HepG2 (cell line): Measurements from ENCODE around the gene DDRGK1. TPM values are rescaled to one million over a fixed set of nuclear protein-coding genes. Genes with fewer than 3 reads are reported as not detected.
A peak's percentile ranks its signal among the peaks of the same experiment; 100 is the strongest.

Experiments used
- GMEB1 ChIP-seq: sonication (generic); formaldehyde crosslinking; IDR thresholded peaks from 2 replicates; pipeline ENCODE4 v1.5.1; 2020; ENCODE audit warnings: missing genetic modification reagents, mild to moderate bottlenecking, borderline replicate concordance
- JDP2 ChIP-seq: sonication (generic); formaldehyde crosslinking; IDR thresholded peaks from 2 replicates; pipeline ENCODE4 v1.8.1; 2022; ENCODE audit warnings: missing genetic modification reagents, borderline replicate concordance
- KDM2A ChIP-seq: sonication (generic); formaldehyde crosslinking; IDR thresholded peaks from 2 replicates; pipeline ENCODE4 v1.4.0; 2020; ENCODE audit warnings: low read depth, missing genetic modification reagents, borderline replicate concordance
- KLF12 ChIP-seq: sonication (generic); formaldehyde crosslinking; IDR thresholded peaks from 2 replicates; pipeline ENCODE4 v1.4.0; 2020; ENCODE audit warnings: missing genetic modification reagents, borderline replicate concordance
- MAFG ChIP-seq: sonication (generic); formaldehyde crosslinking; IDR thresholded peaks from 2 replicates; pipeline ENCODE4 v1.5.1; 2020; ENCODE audit warnings: mild to moderate bottlenecking, missing genetic modification reagents
- TBX2 ChIP-seq: sonication (generic); formaldehyde crosslinking; IDR thresholded peaks from 2 replicates; pipeline ENCODE4 v1.5.0; 2020; ENCODE audit warnings: missing genetic modification reagents, mild to moderate bottlenecking, borderline replicate concordance
- ZBTB2 ChIP-seq: sonication (generic); formaldehyde crosslinking; IDR thresholded peaks from 2 replicates; pipeline ENCODE4 v1.8.0; 2022; ENCODE audit warnings: low read depth, missing genetic modification reagents
- ZNF407 ChIP-seq: sonication (generic); formaldehyde crosslinking; IDR thresholded peaks from one replicate; pipeline ENCODE4 v1.5.1; 2020; ENCODE audit warnings: mild to moderate bottlenecking, missing genetic modification reagents; ENCODE audit errors: not compliant biosample characterization
- polyA plus RNA-seq, 8 experiments: library from polyadenylated mRNA; depleted of rRNA in 3 of 8; stranded (reverse) in 7 of 8; unstranded in 1 of 8; fragments of >200 nt; fragmentation: Illumina TruSeq in 4 of 8; extraction: Trizol in 4 of 8; gene quantifications; 2 replicates each; pipeline versions ENCODE4 v1.2.1 to v1.2.3, GENCODE V29; 2011 to 2016; ENCODE audit warnings: low read depth in 4 of 8, missing spikeins in 1 of 8, mixed read lengths in 1 of 8; ENCODE audit not compliant: insufficient read depth in 1 of 8
- total RNA-seq, 5 experiments: library from RNA; depleted of rRNA; stranded (reverse); fragments of >200 nt; fragmentation: Illumina TruSeq; extraction: Trizol; gene quantifications; 2 replicates each; pipeline ENCODE4 v1.2.3, GENCODE V29; 2016; ENCODE audit warnings: low read depth in 1 of 5
- TF ChIP-seq, protein P1 (sequence below): sonication (generic); formaldehyde crosslinking; IDR thresholded peaks from 2 replicates; pipeline ENCODE4; 2020; ENCODE audit warnings: missing genetic modification reagents, mild to moderate bottlenecking, borderline replicate concordance
- TF ChIP-seq, protein P2 (sequence below): sonication (generic); formaldehyde crosslinking; IDR thresholded peaks from 2 replicates; pipeline ENCODE4 v1.8.0; 2022; ENCODE audit warnings: mild to moderate bottlenecking, missing genetic modification reagents; ENCODE audit not compliant: insufficient replicate concordance

Gene DDRGK1
- total and polyA plus RNA-seq, 2 of the 13 experiments (the other 11 are each of a cell fraction or from before 2014, with no cell fraction given) = 96.7 to 149 TPM

GRCh38 chr20:3239026-3239866 lies 34.8 kb upstream of the DDRGK1 start, which contains the start of gene SLC4A11 (continued):
- TF ChIP-seq, protein P1, sequence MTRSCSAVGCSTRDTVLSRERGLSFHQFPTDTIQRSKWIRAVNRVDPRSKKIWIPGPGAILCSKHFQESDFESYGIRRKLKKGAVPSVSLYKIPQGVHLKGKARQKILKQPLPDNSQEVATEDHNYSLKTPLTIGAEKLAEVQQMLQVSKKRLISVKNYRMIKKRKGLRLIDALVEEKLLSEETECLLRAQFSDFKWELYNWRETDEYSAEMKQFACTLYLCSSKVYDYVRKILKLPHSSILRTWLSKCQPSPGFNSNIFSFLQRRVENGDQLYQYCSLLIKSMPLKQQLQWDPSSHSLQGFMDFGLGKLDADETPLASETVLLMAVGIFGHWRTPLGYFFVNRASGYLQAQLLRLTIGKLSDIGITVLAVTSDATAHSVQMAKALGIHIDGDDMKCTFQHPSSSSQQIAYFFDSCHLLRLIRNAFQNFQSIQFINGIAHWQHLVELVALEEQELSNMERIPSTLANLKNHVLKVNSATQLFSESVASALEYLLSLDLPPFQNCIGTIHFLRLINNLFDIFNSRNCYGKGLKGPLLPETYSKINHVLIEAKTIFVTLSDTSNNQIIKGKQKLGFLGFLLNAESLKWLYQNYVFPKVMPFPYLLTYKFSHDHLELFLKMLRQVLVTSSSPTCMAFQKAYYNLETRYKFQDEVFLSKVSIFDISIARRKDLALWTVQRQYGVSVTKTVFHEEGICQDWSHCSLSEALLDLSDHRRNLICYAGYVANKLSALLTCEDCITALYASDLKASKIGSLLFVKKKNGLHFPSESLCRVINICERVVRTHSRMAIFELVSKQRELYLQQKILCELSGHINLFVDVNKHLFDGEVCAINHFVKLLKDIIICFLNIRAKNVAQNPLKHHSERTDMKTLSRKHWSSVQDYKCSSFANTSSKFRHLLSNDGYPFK (CRISPR knock-in tag) = no peak
- TF ChIP-seq JDP2 (no peak), ZBTB2 (0 out of 2 replicates have a peak, but pooled peaks have one; percentile 35), ZNF407 (CRISPR knock-in tag) (peak; percentile 6), KLF12 (peak; percentile 83), TBX2 (CRISPR knock-in tag) (peak; percentile 1; the same call in 1 of the 2 replicates), GMEB1 (CRISPR knock-in tag) (no peak), KDM2A (peak; percentile 86), MAFG (CRISPR knock-in tag) (no peak)
- TF ChIP-seq, protein P2, sequence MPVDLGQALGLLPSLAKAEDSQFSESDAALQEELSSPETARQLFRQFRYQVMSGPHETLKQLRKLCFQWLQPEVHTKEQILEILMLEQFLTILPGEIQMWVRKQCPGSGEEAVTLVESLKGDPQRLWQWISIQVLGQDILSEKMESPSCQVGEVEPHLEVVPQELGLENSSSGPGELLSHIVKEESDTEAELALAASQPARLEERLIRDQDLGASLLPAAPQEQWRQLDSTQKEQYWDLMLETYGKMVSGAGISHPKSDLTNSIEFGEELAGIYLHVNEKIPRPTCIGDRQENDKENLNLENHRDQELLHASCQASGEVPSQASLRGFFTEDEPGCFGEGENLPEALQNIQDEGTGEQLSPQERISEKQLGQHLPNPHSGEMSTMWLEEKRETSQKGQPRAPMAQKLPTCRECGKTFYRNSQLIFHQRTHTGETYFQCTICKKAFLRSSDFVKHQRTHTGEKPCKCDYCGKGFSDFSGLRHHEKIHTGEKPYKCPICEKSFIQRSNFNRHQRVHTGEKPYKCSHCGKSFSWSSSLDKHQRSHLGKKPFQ = peak; percentile 51
